Gastroesophageal sphincter (tissue), 3 donors: ENCODE data around the gene COL25A1.

Experiments used
- EP300 ChIP-seq: sonication (generic); formaldehyde crosslinking; IDR thresholded peaks from one replicate; pipeline ENCODE4 v1.6.1; 2017; ENCODE audit warnings: antibody characterized with exemption, mild to moderate bottlenecking
- TF ChIP-seq, protein P1 (sequence below), 4 experiments: fragments of 200-600 bp in 2 of 4; fragments of 450-650 bp in 2 of 4; sonication (generic) in 1 of 4; IDR thresholded peaks; one replicate each; pipeline ENCODE4 v1.5.1; 2017 to 2019; ENCODE audit warnings: antibody characterized with exemption in 4 of 4, mild to moderate bottlenecking in 2 of 4, moderate library complexity in 2 of 4

DNA sequence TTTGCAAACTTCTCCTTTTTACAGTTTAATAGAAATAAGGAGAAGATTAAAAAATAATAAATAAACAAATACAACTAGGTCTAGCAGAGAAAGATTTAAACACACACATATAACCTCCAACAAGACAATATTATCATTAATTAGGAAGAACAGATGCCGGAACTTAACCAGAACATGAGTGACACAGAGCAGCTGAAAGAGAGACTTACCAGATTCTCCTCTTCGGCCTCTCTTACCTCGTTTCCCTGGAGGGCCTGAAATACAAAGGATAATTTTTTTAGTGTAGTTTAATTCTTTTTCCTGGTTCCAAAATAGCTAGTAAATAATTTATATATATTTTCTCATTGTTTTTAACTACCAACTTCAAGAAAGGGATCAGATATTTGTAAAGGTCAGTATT, 252.5 kb downstream of the COL25A1 start:
- TF ChIP-seq, protein P1, sequence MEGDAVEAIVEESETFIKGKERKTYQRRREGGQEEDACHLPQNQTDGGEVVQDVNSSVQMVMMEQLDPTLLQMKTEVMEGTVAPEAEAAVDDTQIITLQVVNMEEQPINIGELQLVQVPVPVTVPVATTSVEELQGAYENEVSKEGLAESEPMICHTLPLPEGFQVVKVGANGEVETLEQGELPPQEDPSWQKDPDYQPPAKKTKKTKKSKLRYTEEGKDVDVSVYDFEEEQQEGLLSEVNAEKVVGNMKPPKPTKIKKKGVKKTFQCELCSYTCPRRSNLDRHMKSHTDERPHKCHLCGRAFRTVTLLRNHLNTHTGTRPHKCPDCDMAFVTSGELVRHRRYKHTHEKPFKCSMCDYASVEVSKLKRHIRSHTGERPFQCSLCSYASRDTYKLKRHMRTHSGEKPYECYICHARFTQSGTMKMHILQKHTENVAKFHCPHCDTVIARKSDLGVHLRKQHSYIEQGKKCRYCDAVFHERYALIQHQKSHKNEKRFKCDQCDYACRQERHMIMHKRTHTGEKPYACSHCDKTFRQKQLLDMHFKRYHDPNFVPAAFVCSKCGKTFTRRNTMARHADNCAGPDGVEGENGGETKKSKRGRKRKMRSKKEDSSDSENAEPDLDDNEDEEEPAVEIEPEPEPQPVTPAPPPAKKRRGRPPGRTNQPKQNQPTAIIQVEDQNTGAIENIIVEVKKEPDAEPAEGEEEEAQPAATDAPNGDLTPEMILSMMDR (IDR thresholded peaks at IDR 0.05) = no peak
- no peak for TF ChIP-seq EP300
